ENCODE data around the gene PCYT2. TPM values are rescaled to one million over a fixed set of nuclear protein-coding genes. Genes with fewer than 3 reads are reported as not detected.

Gene PCYT2
- total RNA-seq, 1 donor from 2014 or later, result 6.8 TPM

DNA sequence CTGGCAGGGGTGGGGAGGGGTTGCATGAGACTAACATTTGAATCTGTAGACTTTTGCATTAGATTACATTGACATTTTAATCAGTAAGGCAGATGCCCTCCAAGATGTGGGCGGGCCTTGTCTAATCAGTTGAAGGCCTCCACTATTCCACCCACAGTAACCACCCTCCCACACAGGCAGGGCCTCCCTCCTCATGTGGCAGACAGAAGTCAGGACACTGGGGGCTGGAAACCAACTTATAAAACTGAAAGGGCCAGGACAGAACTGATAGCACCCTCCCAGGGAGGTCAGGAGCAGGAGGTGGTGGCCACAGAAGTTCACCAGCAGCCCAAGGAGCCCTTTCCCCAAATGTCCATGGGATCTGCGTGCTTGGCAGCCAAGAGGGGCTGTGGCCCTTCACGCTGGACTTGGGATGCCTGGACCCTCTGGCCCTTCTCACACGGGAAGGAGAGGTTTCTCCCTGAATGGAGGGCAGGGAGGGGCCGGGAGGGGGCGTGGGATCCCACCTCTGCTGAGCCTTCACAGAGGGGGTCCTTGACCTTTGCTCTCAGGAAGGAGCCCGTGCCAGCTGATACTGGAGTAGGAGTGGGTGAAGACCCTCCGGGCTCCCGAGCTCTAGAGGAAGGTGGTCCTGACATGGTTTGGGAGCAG is 21.3 kb upstream of the PCYT2 start:
- DNase-seq (ENCODE audit: low spot score), result no peak
- Histone ChIP-seq H3K9me3 (ENCODE audit: low read depth) (no peaks in the 10 kb centered on the region), H3K36me3 (no peaks in the 10 kb centered on the region), H4K20me1 (ENCODE audit: low read depth) (peaks cover 13% of the 10 kb centered on the region), H3K4me2 (no peak overlapping the region), H3F3A (ENCODE audit: low read depth) (peaks cover 4% of the 10 kb centered on the region), H3K27me3 (peaks cover 21% of the 10 kb centered on the region), H3K79me2 (ENCODE audit: low read depth) (peaks cover 6% of the 10 kb centered on the region), H3K4me1 (peaks cover 4% of the 10 kb centered on the region), H2AFZ (replicated peaks) (no peak overlapping the region), H3K27ac (no peak overlapping the region), H3K9ac (no peak overlapping the region), H3K4me3 (no peak overlapping the region)
- peaks cover 5% of the 10 kb centered on the region for H3K4me1 Mint-ChIP-seq
- H3K27me3 Mint-ChIP-seq (ENCODE audit: insufficient read depth, low read depth), result peaks cover 4% of the 10 kb centered on the region
- H3K4me3 Mint-ChIP-seq, result peak overlapping the region; percentile 70
- H3K9me3 Mint-ChIP-seq, result no peaks in the 10 kb centered on the region
- TF ChIP-seq, protein P1, sequence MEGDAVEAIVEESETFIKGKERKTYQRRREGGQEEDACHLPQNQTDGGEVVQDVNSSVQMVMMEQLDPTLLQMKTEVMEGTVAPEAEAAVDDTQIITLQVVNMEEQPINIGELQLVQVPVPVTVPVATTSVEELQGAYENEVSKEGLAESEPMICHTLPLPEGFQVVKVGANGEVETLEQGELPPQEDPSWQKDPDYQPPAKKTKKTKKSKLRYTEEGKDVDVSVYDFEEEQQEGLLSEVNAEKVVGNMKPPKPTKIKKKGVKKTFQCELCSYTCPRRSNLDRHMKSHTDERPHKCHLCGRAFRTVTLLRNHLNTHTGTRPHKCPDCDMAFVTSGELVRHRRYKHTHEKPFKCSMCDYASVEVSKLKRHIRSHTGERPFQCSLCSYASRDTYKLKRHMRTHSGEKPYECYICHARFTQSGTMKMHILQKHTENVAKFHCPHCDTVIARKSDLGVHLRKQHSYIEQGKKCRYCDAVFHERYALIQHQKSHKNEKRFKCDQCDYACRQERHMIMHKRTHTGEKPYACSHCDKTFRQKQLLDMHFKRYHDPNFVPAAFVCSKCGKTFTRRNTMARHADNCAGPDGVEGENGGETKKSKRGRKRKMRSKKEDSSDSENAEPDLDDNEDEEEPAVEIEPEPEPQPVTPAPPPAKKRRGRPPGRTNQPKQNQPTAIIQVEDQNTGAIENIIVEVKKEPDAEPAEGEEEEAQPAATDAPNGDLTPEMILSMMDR (IDR thresholded peaks at IDR 0.05), result no peak
- TF ChIP-seq EZH2 (IDR thresholded peaks at IDR 0.05) (no peak), EZH2phosphoT487 (IDR thresholded peaks at IDR 0.05) (no peak)
- peaks cover 2% of the 10 kb centered on the region for H3K36me3 Mint-ChIP-seq
- H3K27ac Mint-ChIP-seq, result no peak overlapping the region

DNA sequence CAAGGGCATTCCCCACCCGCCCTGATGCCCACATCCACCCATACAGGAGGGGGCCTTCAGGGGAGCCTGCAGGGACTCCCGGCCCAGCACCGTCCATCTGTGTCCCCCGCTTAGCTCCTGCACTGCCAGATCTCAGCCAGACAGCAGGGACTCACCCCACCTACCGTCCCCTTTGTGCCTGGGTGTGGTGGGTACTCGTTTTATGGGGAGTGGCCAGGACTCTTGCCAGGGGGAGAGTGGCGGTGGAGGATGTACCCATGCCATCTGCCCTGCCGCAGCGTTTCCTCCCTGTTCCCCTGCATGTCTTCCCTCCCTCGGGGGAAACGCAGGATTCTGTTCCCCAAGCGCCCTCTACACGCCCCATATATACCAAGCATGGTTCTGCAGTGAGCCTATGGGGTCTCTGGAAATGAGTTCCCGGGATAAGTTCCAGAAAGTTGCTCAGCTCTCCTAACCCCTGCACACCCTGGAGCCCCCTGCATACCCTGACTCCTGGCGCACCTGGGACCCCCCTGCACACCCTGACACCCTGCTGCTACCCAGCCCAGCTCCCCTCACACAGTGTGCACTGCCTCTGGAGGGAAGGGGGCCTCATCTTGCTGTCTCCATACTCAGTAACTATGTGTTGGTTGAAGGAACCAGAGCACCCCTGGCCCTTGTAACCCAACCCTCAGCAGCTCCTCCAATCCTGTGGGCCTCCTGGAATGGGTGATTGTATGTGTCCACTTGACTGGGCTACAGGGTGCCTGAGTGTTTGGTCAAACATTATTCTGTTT is 20.5 kb upstream of the PCYT2 start:
- H3K27ac Mint-ChIP-seq, result no peak overlapping the region
- peaks cover 4% of the 10 kb centered on the region for H3K27me3 Mint-ChIP-seq (ENCODE audit: insufficient read depth, low read depth)
- H3K27me3 ChIP-seq, result peaks cover 20% of the 10 kb centered on the region
- no peak for DNase-seq (ENCODE audit: low spot score)
- H3F3A ChIP-seq (ENCODE audit: low read depth), result peaks cover 7% of the 10 kb centered on the region
- H3K4me1 ChIP-seq, result peaks cover 4% of the 10 kb centered on the region
- H3K4me3 ChIP-seq, result no peak overlapping the region
- peak overlapping the region; percentile 70 for H3K4me3 Mint-ChIP-seq
- no peak overlapping the region for H2AFZ ChIP-seq (replicated peaks)
- H3K36me3 Mint-ChIP-seq, result peaks cover 2% of the 10 kb centered on the region
- H4K20me1 ChIP-seq (ENCODE audit: low read depth), result peaks cover 15% of the 10 kb centered on the region
- H3K9ac ChIP-seq, result no peak overlapping the region
- no peak overlapping the region for H3K4me2 ChIP-seq
- H3K79me2 ChIP-seq (ENCODE audit: low read depth), result peaks cover 10% of the 10 kb centered on the region
- H3K9me3 ChIP-seq (ENCODE audit: low read depth), result no peaks in the 10 kb centered on the region
- peaks cover 4% of the 10 kb centered on the region for H3K4me1 Mint-ChIP-seq
- TF ChIP-seq EZH2phosphoT487 (IDR thresholded peaks at IDR 0.05), result no peak
- TF ChIP-seq, protein P1 (IDR thresholded peaks at IDR 0.05), result no peak
- no peak overlapping the region for H3K27ac ChIP-seq
- no peaks in the 10 kb centered on the region for H3K36me3 ChIP-seq
- no peaks in the 10 kb centered on the region for H3K9me3 Mint-ChIP-seq

DNA sequence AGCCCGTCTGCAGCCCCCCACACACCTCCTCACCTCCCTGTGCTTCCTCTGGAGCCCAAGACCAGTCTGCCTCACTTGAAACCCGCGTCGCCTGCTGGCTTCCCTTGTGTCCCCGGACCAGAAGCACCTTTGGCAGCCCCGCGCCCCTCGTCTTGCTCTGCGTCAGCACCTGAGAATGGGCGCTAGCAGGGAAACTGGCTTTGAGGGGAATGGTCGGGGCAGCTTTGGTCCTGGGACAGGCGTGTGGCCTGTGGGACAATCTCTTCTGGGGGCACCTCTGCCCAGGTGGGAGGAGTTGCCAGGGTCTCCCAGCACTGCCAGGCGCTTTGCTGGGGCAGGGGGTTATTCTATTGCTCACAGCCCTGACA is 20.0 kb upstream of the PCYT2 start:
- Mint-ChIP-seq H3K27ac (no peak overlapping the region), H3K27me3 (ENCODE audit: insufficient read depth, low read depth) (peaks cover 4% of the 10 kb centered on the region), H3K4me3 (peak overlapping the region; percentile 69), H3K9me3 (no peaks in the 10 kb centered on the region), H3K36me3 (peaks cover 2% of the 10 kb centered on the region), H3K4me1 (peaks cover 8% of the 10 kb centered on the region)
- Histone ChIP-seq H3F3A (ENCODE audit: low read depth) (peaks cover 13% of the 10 kb centered on the region), H3K9ac (no peak overlapping the region), H3K4me2 (no peak overlapping the region), H4K20me1 (ENCODE audit: low read depth) (peaks cover 21% of the 10 kb centered on the region), H3K9me3 (ENCODE audit: low read depth) (no peaks in the 10 kb centered on the region), H3K4me3 (no peak overlapping the region), H3K4me1 (peaks cover 6% of the 10 kb centered on the region), H2AFZ (replicated peaks) (no peak overlapping the region), H3K27ac (no peak overlapping the region), H3K79me2 (ENCODE audit: low read depth) (peaks cover 13% of the 10 kb centered on the region), H3K27me3 (peaks cover 17% of the 10 kb centered on the region), H3K36me3 (no peaks in the 10 kb centered on the region)
- TF ChIP-seq EZH2phosphoT487 (IDR thresholded peaks at IDR 0.05) (no peak), EZH2 (IDR thresholded peaks at IDR 0.05) (no peak)
- TF ChIP-seq, protein P1 (IDR thresholded peaks at IDR 0.05), result no peak
- DNase-seq (ENCODE audit: low spot score), result no peak

Measured in neural progenitor cell (in vitro differentiated cells).